Nephron (organoid): ENCODE measurements around the gene TRUB2.

Experiments
- H3K27ac Mint-ChIP-seq, 3 experiments: 2 replicates each; pipeline ENCODE4 v1.8.0; 2020; ENCODE audit warnings: mixed read lengths in 3 of 3, mild to moderate bottlenecking in 2 of 3, moderate library complexity in 1 of 3
- H3K27me3 Mint-ChIP-seq: 2 replicates; pipeline ENCODE4 v1.8.0; 2021; ENCODE audit warnings: low read depth, mild to moderate bottlenecking, moderate library complexity, mixed read lengths
- H3K36me3 Mint-ChIP-seq: 2 replicates; pipeline ENCODE4 v1.8.0; 2020; ENCODE audit warnings: low read depth, mixed read lengths
- H3K4me1 Mint-ChIP-seq: 2 replicates; pipeline ENCODE4 v1.8.0; 2020; ENCODE audit warnings: mixed read lengths
- H3K4me3 Mint-ChIP-seq, 3 experiments: 2 replicates each; pipeline ENCODE4 v1.8.0; 2020; ENCODE audit warnings: mild to moderate bottlenecking in 3 of 3, mixed read lengths in 3 of 3, moderate library complexity in 2 of 3
- H3K9me3 Mint-ChIP-seq: 2 replicates; pipeline ENCODE4 v1.8.0; 2020; ENCODE audit warnings: mixed read lengths
- TF ChIP-seq, protein P1 (sequence below), 3 experiments: fragments of 200-600 bp; sonication (generic); IDR thresholded peaks; one replicate each; pipeline ENCODE4 v1.5.0; 2021; ENCODE audit warnings: antibody characterized with exemption in 3 of 3; ENCODE audit not compliant: unreplicated experiment in 3 of 3

TRUB2 gene

DNA sequence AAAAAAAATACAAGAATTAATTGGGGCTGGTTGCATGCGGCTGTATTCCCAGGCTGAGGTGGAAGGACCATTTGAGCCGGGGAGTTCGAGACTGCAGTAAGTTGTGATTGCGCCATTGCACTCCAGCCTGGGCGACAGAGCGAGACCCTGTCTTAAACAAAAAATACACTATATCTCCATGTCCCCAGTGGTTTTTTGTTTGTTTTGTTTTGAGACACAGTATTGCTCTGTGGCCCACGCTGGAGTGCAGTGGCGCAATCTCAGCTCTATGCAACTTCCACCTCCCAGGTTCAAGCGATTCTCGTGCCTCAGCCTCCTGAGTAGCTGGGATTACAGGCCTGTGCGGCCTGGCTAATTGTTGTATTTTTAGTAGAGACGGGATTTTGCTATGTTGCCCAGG, 1.5 kb upstream of the TRUB2 start:
- H3K9me3 Mint-ChIP-seq, result no peaks in the 10 kb centered on the region
- no peaks in the 10 kb centered on the region for H3K27me3 Mint-ChIP-seq
- peak overlapping the region; percentile 48 to 99 (median 99) for H3K27ac Mint-ChIP-seq
- H3K36me3 Mint-ChIP-seq, result peaks cover 20% of the 10 kb centered on the region
- H3K4me3 Mint-ChIP-seq, result peak overlapping the region; percentile 91 to 98 (median 94)
- TF ChIP-seq, protein P1, sequence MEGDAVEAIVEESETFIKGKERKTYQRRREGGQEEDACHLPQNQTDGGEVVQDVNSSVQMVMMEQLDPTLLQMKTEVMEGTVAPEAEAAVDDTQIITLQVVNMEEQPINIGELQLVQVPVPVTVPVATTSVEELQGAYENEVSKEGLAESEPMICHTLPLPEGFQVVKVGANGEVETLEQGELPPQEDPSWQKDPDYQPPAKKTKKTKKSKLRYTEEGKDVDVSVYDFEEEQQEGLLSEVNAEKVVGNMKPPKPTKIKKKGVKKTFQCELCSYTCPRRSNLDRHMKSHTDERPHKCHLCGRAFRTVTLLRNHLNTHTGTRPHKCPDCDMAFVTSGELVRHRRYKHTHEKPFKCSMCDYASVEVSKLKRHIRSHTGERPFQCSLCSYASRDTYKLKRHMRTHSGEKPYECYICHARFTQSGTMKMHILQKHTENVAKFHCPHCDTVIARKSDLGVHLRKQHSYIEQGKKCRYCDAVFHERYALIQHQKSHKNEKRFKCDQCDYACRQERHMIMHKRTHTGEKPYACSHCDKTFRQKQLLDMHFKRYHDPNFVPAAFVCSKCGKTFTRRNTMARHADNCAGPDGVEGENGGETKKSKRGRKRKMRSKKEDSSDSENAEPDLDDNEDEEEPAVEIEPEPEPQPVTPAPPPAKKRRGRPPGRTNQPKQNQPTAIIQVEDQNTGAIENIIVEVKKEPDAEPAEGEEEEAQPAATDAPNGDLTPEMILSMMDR (IDR thresholded peaks at IDR 0.05; ENCODE audit: unreplicated experiment in 3 of 3), result no peak
- H3K4me1 Mint-ChIP-seq, result peaks cover 13% of the 10 kb centered on the region

DNA sequence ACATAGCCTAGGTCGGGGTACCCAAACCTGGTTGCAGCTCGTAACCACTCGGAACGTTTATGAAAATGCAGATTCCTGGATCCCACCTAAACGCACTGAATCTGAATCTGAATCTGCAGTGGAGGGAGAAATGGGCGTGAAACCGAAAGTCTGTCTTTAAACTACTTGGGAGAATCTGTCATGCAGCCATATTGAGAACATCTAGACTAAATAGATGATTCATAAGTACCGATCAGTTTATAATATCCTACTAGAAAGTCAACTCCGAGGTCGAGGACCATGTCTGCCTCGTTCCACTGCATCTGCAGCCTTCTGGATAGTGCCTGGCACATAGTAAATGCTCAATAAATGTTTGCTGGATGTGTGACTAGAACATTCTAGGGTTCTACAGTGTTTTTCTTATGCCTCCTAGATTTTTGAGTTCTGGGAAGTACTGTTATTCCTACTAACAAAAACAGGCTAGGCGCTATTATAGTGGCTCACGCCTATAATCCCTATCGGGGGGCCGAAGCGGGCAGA, 1.0 kb upstream of the TRUB2 start:
- no peaks in the 10 kb centered on the region for H3K9me3 Mint-ChIP-seq
- H3K4me1 Mint-ChIP-seq, result peaks cover 13% of the 10 kb centered on the region
- H3K27ac Mint-ChIP-seq, result peak overlapping the region; percentile 99 to 100 (median 99)
- peak overlapping the region; percentile 91 to 98 (median 94) for H3K4me3 Mint-ChIP-seq
- no peaks in the 10 kb centered on the region for H3K27me3 Mint-ChIP-seq
- peaks cover 20% of the 10 kb centered on the region for H3K36me3 Mint-ChIP-seq
- TF ChIP-seq, protein P1 (IDR thresholded peaks at IDR 0.05; ENCODE audit: unreplicated experiment in 3 of 3), result no peak

DNA sequence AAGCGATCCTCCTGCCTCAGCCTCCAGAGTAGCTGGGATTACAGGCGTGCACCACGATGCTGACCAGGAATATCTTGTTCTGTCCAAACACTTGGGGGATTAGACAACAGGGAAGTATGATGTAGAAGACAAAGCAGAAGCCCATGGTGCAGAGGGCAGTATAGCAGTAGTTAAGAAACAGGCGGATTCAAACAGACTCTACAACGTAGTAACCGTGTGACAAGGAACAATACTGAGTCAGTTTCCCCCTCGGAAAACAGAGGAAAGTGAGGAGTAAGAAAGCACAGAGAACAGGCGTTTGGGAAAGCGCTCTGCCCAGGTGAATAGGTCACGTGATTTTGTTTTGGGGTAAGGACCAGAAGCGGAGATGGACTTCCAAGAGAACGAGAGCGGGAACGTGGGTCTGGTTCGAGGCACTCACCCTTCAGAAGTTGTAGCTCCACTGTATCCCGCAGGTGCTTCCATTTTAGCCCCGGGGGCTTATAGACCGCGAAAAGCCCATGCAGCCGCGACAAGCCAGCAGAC, 306 bp downstream of the TRUB2 start:
- TF ChIP-seq, protein P1 (IDR thresholded peaks at IDR 0.05; ENCODE audit: unreplicated experiment in 3 of 3), result no peak

GRCh38 chr9:128321343-128321742, 904 bp downstream of the TRUB2 start:
- TF ChIP-seq, protein P1 (IDR thresholded peaks at IDR 0.05; ENCODE audit: unreplicated experiment in 3 of 3), result no peak
- no peaks in the 10 kb centered on the region for H3K27me3 Mint-ChIP-seq
- peaks cover 13% of the 10 kb centered on the region for H3K4me1 Mint-ChIP-seq
- H3K27ac Mint-ChIP-seq, result peak overlapping the region in 1 of 3 experiments; percentile 99
- peaks cover 26% of the 10 kb centered on the region for H3K36me3 Mint-ChIP-seq
- H3K9me3 Mint-ChIP-seq, result no peaks in the 10 kb centered on the region
- H3K4me3 Mint-ChIP-seq, result peak overlapping the region; percentile 91 to 98 (median 94)

More for the DNA sequence above, 306 bp downstream of the TRUB2 start:
- Mint-ChIP-seq H3K27me3 (no peaks in the 10 kb centered on the region), H3K4me1 (peaks cover 13% of the 10 kb centered on the region), H3K27ac (peak overlapping the region; percentile 99 to 100 (median 99)), H3K9me3 (no peaks in the 10 kb centered on the region), H3K36me3 (peaks cover 20% of the 10 kb centered on the region), H3K4me3 (peak overlapping the region; percentile 91 to 98 (median 94))

DNA sequence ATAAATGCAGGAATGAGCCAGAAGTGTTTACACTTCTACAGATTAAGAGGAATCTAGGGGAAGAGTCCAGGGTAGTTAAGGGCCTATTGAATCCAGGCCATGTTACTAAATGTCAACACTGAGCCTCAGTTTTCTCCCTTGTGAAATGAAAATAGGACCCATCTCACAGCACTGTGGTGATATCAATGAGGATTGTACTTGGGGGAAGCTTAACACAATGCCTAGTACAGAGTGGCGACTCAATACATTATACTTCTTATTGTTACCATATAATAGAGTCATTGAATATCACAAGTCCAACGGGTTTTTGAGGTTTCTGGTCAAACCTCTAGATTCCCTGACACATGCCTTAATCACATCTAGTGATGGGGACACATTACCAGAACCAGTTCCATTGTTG, 4.6 kb downstream of the TRUB2 start:
- no peaks in the 10 kb centered on the region for H3K9me3 Mint-ChIP-seq
- TF ChIP-seq, protein P1 (IDR thresholded peaks at IDR 0.05; ENCODE audit: unreplicated experiment in 3 of 3), result no peak
- H3K4me3 Mint-ChIP-seq, result peak overlapping the region; percentile 24 to 56 (median 41)
- H3K27me3 Mint-ChIP-seq, result no peaks in the 10 kb centered on the region
- H3K27ac Mint-ChIP-seq, result no peak overlapping the region
- H3K36me3 Mint-ChIP-seq, result peaks cover 32% of the 10 kb centered on the region
- peaks cover 5% of the 10 kb centered on the region for H3K4me1 Mint-ChIP-seq

DNA sequence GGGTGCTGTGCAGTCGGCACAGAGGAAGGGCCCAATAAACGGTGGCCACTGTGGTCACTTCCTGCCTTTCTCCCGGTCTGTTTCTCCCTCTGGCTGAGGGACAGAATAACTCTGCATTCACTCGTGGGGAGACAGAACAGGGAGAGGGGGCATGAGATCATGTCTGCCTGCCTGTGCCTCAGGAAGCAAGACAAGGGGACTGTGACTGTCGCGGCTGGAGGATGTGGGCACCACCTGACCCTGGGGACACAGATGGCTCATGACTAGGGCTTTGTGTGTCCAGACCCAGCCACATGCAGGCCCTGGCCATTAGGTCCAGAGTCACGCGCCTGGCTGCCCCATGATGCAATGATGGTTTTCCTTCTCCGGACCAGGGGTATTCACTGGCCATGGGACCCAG, 5.8 kb downstream of the TRUB2 start:
- H3K27me3 Mint-ChIP-seq, result no peaks in the 10 kb centered on the region
- TF ChIP-seq, protein P1 (IDR thresholded peaks at IDR 0.05; ENCODE audit: unreplicated experiment in 3 of 3), result no peak
- H3K9me3 Mint-ChIP-seq, result no peaks in the 10 kb centered on the region
- H3K4me1 Mint-ChIP-seq, result no peaks in the 10 kb centered on the region
- peaks cover 34% of the 10 kb centered on the region for H3K36me3 Mint-ChIP-seq
- H3K27ac Mint-ChIP-seq, result no peak overlapping the region
- H3K4me3 Mint-ChIP-seq, result no peak overlapping the region
